Activated T-cell treated with anti-CD3 and anti-CD28 coated beads, Interleukin-2, amount 50 U/mL, for 4 hours (primary cell): ENCODE data around the gene CDKAL1. TPM values are rescaled to one million over a fixed set of nuclear protein-coding genes. Genes with fewer than 3 reads are reported as not detected.
"Not testable (repeated sequence)": the region's sequence is repeated elsewhere in the genome, so short reads cannot be mapped to it uniquely, and the experiment has no call there.

ENCODE experiments used
- ATAC-seq, 2 donors: fragments of 200-7000 bp; cut with Tn5 transposase; one replicate each; pipeline ENCODE4 v1.10.0; 2021
- DNase-seq: peaks from one replicate; pipeline ENCODE4 v3.0.0-alpha.2; 2020
- H3K27me3 Mint-ChIP-seq: one replicate; pipeline ENCODE4 v1.8.0; 2021; ENCODE audit warnings: low read depth, mixed read lengths
- H3K36me3 Mint-ChIP-seq: one replicate; pipeline ENCODE4 v1.8.0; 2022; ENCODE audit warnings: mixed read lengths; ENCODE audit not compliant: insufficient read depth
- H3K4me1 Mint-ChIP-seq: one replicate; pipeline ENCODE4 v1.8.0; 2021; ENCODE audit warnings: low read depth, mixed read lengths
- H3K4me3 Mint-ChIP-seq: one replicate; pipeline ENCODE4 v1.8.0; 2021; ENCODE audit warnings: mild to moderate bottlenecking, moderate library complexity, mixed read lengths
- H3K9me3 Mint-ChIP-seq: one replicate; pipeline ENCODE4 v1.8.0; 2021; ENCODE audit warnings: mixed read lengths
- total RNA-seq, 3 donors: library from RNA; stranded (reverse); gene quantifications; one replicate each; pipeline ENCODE4 v1.2.1, GENCODE V29; 2021

Gene CDKAL1
- total RNA-seq, 3 donors from 2014 or later: 23.2 to 26.0 (median 23.6) TPM

GRCh38 chr6:21079468-21080048, 545.3 kb downstream of the CDKAL1 start:
- Mint-ChIP-seq H3K9me3 (peaks cover 3% of the 10 kb centered on the region), H3K36me3 (peaks cover 26% of the 10 kb centered on the region), H3K27me3 (no peaks in the 10 kb centered on the region), H3K4me3 (no peak overlapping the region), H3K4me1 (no peaks in the 10 kb centered on the region)
- ATAC-seq (no peak), DNase-seq (no peak)

- Mint-ChIP-seq H3K36me3 (peaks cover 30% of the 10 kb centered on the region), H3K4me1 (no peaks in the 10 kb centered on the region), H3K9me3 (peaks cover 3% of the 10 kb centered on the region), H3K27me3 (no peaks in the 10 kb centered on the region), H3K4me3 (no peak overlapping the region)
- DNase-seq (no peak), ATAC-seq (no peak)
Observed at GRCh38 chr6:21080221-21080620, 546.0 kb downstream of the CDKAL1 start.

- DNase-seq (no peak), ATAC-seq (no peak)
- Mint-ChIP-seq H3K27me3 (no peaks in the 10 kb centered on the region), H3K4me3 (no peak overlapping the region), H3K4me1 (no peaks in the 10 kb centered on the region), H3K9me3 (no peaks in the 10 kb centered on the region), H3K36me3 (peaks cover 41% of the 10 kb centered on the region)
Observed at GRCh38 chr6:21082091-21082490, 547.8 kb downstream of the CDKAL1 start.

GRCh38 chr6:21083708-21084107, 549.5 kb downstream of the CDKAL1 start:
- Mint-ChIP-seq H3K9me3 (no peaks in the 10 kb centered on the region), H3K36me3 (peaks cover 42% of the 10 kb centered on the region), H3K4me1 (no peaks in the 10 kb centered on the region), H3K4me3 (no peak overlapping the region), H3K27me3 (no peaks in the 10 kb centered on the region)
- ATAC-seq (no peak), DNase-seq (no peak)

GRCh38 chr6:21084656-21085055, 550.4 kb downstream of the CDKAL1 start:
- Mint-ChIP-seq H3K9me3 (no peaks in the 10 kb centered on the region), H3K27me3 (no peaks in the 10 kb centered on the region), H3K4me1 (no peaks in the 10 kb centered on the region), H3K36me3 (peaks cover 45% of the 10 kb centered on the region), H3K4me3 (no peak overlapping the region)
- ATAC-seq (no peak), DNase-seq (no peak)

- ATAC-seq (no peak), DNase-seq (no peak)
- Mint-ChIP-seq H3K36me3 (peaks cover 46% of the 10 kb centered on the region), H3K27me3 (no peaks in the 10 kb centered on the region), H3K4me1 (no peaks in the 10 kb centered on the region), H3K9me3 (no peaks in the 10 kb centered on the region), H3K4me3 (no peak overlapping the region)
Observed at GRCh38 chr6:21085211-21085610, 551.0 kb downstream of the CDKAL1 start.

- Mint-ChIP-seq H3K4me3 (no peak overlapping the region), H3K4me1 (no peaks in the 10 kb centered on the region), H3K36me3 (peaks cover 44% of the 10 kb centered on the region), H3K27me3 (no peaks in the 10 kb centered on the region), H3K9me3 (no peaks in the 10 kb centered on the region)
- DNase-seq (no peak), ATAC-seq (no peak)
Observed at GRCh38 chr6:21085643-21086042, 551.4 kb downstream of the CDKAL1 start.

GRCh38 chr6:21087188-21087587, 552.9 kb downstream of the CDKAL1 start:
- ATAC-seq (no peak), DNase-seq (no peak)
- H3K4me1 Mint-ChIP-seq: no peaks in the 10 kb centered on the region
- H3K9me3 Mint-ChIP-seq: no peaks in the 10 kb centered on the region
- H3K36me3 Mint-ChIP-seq: peaks cover 46% of the 10 kb centered on the region
- no peaks in the 10 kb centered on the region for H3K27me3 Mint-ChIP-seq
- H3K4me3 Mint-ChIP-seq: no peak overlapping the region

- no peak overlapping the region for H3K4me3 Mint-ChIP-seq
- peaks cover 41% of the 10 kb centered on the region for H3K36me3 Mint-ChIP-seq
- no peaks in the 10 kb centered on the region for H3K9me3 Mint-ChIP-seq
- DNase-seq: no peak
- ATAC-seq: no peak
- no peaks in the 10 kb centered on the region for H3K4me1 Mint-ChIP-seq
- no peaks in the 10 kb centered on the region for H3K27me3 Mint-ChIP-seq
Observed at GRCh38 chr6:21091411-21091810, 557.2 kb downstream of the CDKAL1 start.

- not testable (repeated sequence) for H3K4me1 Mint-ChIP-seq, H3K4me3 Mint-ChIP-seq, H3K9me3 Mint-ChIP-seq, ATAC-seq, DNase-seq, H3K27me3 Mint-ChIP-seq
- H3K36me3 Mint-ChIP-seq: peaks cover 32% of the 10 kb centered on the region
Observed at GRCh38 chr6:21092231-21092772, 558.0 kb downstream of the CDKAL1 start.

GRCh38 chr6:21095462-21095861, 561.2 kb downstream of the CDKAL1 start:
- no peaks in the 10 kb centered on the region for H3K27me3 Mint-ChIP-seq
- no peak overlapping the region for H3K4me3 Mint-ChIP-seq
- DNase-seq: no peak
- no peak for ATAC-seq
- peaks cover 17% of the 10 kb centered on the region for H3K4me1 Mint-ChIP-seq
- no peaks in the 10 kb centered on the region for H3K9me3 Mint-ChIP-seq
- H3K36me3 Mint-ChIP-seq: peaks cover 33% of the 10 kb centered on the region

GRCh38 chr6:21098134-21098533, 563.9 kb downstream of the CDKAL1 start:
- Mint-ChIP-seq H3K4me1 (peaks cover 24% of the 10 kb centered on the region), H3K4me3 (no peak overlapping the region), H3K27me3 (no peaks in the 10 kb centered on the region), H3K9me3 (no peaks in the 10 kb centered on the region), H3K36me3 (peaks cover 26% of the 10 kb centered on the region)
- ATAC-seq (no peak), DNase-seq (no peak)

- no peak overlapping the region for H3K4me3 Mint-ChIP-seq
- H3K4me1 Mint-ChIP-seq: peaks cover 24% of the 10 kb centered on the region
- DNase-seq (no peak), ATAC-seq (no peak)
- no peaks in the 10 kb centered on the region for H3K9me3 Mint-ChIP-seq
- peaks cover 27% of the 10 kb centered on the region for H3K36me3 Mint-ChIP-seq
- no peaks in the 10 kb centered on the region for H3K27me3 Mint-ChIP-seq
Observed at GRCh38 chr6:21098744-21099143, 564.5 kb downstream of the CDKAL1 start.

- H3K4me3 Mint-ChIP-seq: no peak overlapping the region
- peaks cover 24% of the 10 kb centered on the region for H3K4me1 Mint-ChIP-seq
- H3K36me3 Mint-ChIP-seq: peaks cover 29% of the 10 kb centered on the region
- no peaks in the 10 kb centered on the region for H3K9me3 Mint-ChIP-seq
- no peak for ATAC-seq
- no peak for DNase-seq
- no peaks in the 10 kb centered on the region for H3K27me3 Mint-ChIP-seq
Observed at GRCh38 chr6:21099338-21100314, 565.4 kb downstream of the CDKAL1 start.

GRCh38 chr6:21100991-21101390, 566.7 kb downstream of the CDKAL1 start:
- no peak overlapping the region for H3K4me3 Mint-ChIP-seq
- DNase-seq (no peak), ATAC-seq (no peak)
- H3K4me1 Mint-ChIP-seq: peaks cover 24% of the 10 kb centered on the region
- H3K27me3 Mint-ChIP-seq: no peaks in the 10 kb centered on the region
- no peaks in the 10 kb centered on the region for H3K9me3 Mint-ChIP-seq
- H3K36me3 Mint-ChIP-seq: peaks cover 30% of the 10 kb centered on the region
